D721Med (cell line): ENCODE data around the gene C1orf94.
"Not testable (repeated sequence)": the region's sequence is repeated elsewhere in the genome, so short reads cannot be mapped to it uniquely, and the experiment has no call there.

ENCODE experiments used
- DNase-seq: peaks from one replicate; pipeline ENCODE4 v3.0.0; 2011; ENCODE audit warnings: low spot score; ENCODE audit not compliant: insufficient read length
- FAIRE-seq: peaks from 2 replicates; lab custom pipeline; 2011; peaks lifted over from hg19 to GRCh38; lab: Jason Lieb, UNC
- CTCF ChIP-seq: IDR thresholded peaks from 2 replicates; pipeline ENCODE4 v1.5.1; 2012; ENCODE audit warnings: mild to moderate bottlenecking, control low read depth; ENCODE audit not compliant: insufficient read depth; ENCODE audit errors: missing control alignments

The C1orf94 gene

GRCh38 chr1:34175744-34176143 lies 963 bp upstream of the C1orf94 start:
- FAIRE-seq: no peak
- TF ChIP-seq CTCF: no peak
- DNase-seq: no peak

GRCh38 chr1:34178072-34178471 lies 1.4 kb downstream of the C1orf94 start:
- DNase-seq (no peak), FAIRE-seq (no peak)
- no peak for TF ChIP-seq CTCF

GRCh38 chr1:34183381-34183780 lies 6.7 kb downstream of the C1orf94 start:
- FAIRE-seq: not testable (repeated sequence)

GRCh38 chr1:34186741-34187494 lies 10.2 kb downstream of the C1orf94 start:
- no peak for TF ChIP-seq CTCF
- DNase-seq: no peak
- FAIRE-seq: no peak

More at GRCh38 chr1:34183381-34183780, 6.7 kb downstream of the C1orf94 start:
- not testable (repeated sequence) for DNase-seq

- FAIRE-seq: no peak
- no peak for TF ChIP-seq CTCF
- DNase-seq: no peak
Observed at GRCh38 chr1:34188418-34188817, 11.7 kb downstream of the C1orf94 start.

- FAIRE-seq (no peak), DNase-seq (no peak)
- no peak for TF ChIP-seq CTCF
Observed at GRCh38 chr1:34188985-34189384, 12.3 kb downstream of the C1orf94 start.

GRCh38 chr1:34190692-34191091 lies 14.0 kb downstream of the C1orf94 start:
- no peak for TF ChIP-seq CTCF
- FAIRE-seq (no peak), DNase-seq (no peak)

GRCh38 chr1:34192621-34193020 lies 15.9 kb downstream of the C1orf94 start:
- TF ChIP-seq CTCF: no peak
- no peak for DNase-seq
- FAIRE-seq: no peak
